ENCODE data around the gene FBXO42.
A peak's percentile ranks its signal among the peaks of the same experiment; 100 is the strongest.
"Not testable (repeated sequence)": the region's sequence is repeated elsewhere in the genome, so short reads cannot be mapped to it uniquely, and the experiment has no call there.

Gene FBXO42

GRCh38 chr1:16222716-16223115 lies 129.6 kb downstream of the FBXO42 start:
- DNase-seq (ENCODE audit: low read depth in 3 of 3), result not testable (repeated sequence)

- DNase-seq (ENCODE audit: low read depth in 3 of 3), result no peak
Observed at GRCh38 chr1:16221499-16221898, 130.8 kb downstream of the FBXO42 start.

- no peak for DNase-seq (ENCODE audit: low read depth in 3 of 3)
Observed at GRCh38 chr1:16219968-16220500, 132.2 kb downstream of the FBXO42 start.

- DNase-seq (ENCODE audit: low read depth in 3 of 3), result no peak
Observed at GRCh38 chr1:16218674-16219071, 133.6 kb downstream of the FBXO42 start.

- DNase-seq (ENCODE audit: low read depth in 3 of 3), result no peak
Observed at GRCh38 chr1:16218014-16218673, 134.1 kb downstream of the FBXO42 start.

GRCh38 chr1:16217061-16217785 lies 135.1 kb downstream of the FBXO42 start:
- peak; percentile 85 to 90 (median 90) for DNase-seq (ENCODE audit: low read depth in 3 of 3)

- no peak for DNase-seq (ENCODE audit: low read depth in 3 of 3)
Observed at GRCh38 chr1:16215882-16216753, 136.2 kb downstream of the FBXO42 start.

- not testable (repeated sequence) for DNase-seq (ENCODE audit: low read depth in 3 of 3)
Observed at GRCh38 chr1:16215240-16215639, 137.0 kb downstream of the FBXO42 start.

GRCh38 chr1:16213544-16213943 lies 138.7 kb downstream of the FBXO42 start:
- DNase-seq (ENCODE audit: low read depth in 3 of 3), result not testable (repeated sequence)

GRCh38 chr1:16213013-16213412 lies 139.3 kb downstream of the FBXO42 start:
- no peak for DNase-seq (ENCODE audit: low read depth in 3 of 3)

- no peak for DNase-seq (ENCODE audit: low read depth in 3 of 3)
Observed at GRCh38 chr1:16212251-16212961, 139.9 kb downstream of the FBXO42 start, which contains the start of gene ARHGEF19. Gene ARHGEF19 (minus strand): TSS chr1:16212652. CDS start chr1:16209054, 3,598 bp downstream.

- DNase-seq (ENCODE audit: low read depth in 3 of 3), result no peak
Observed at GRCh38 chr1:16211824-16212223, 140.5 kb downstream of the FBXO42 start.

GRCh38 chr1:16210581-16210980 lies 141.7 kb downstream of the FBXO42 start:
- no peak for DNase-seq (ENCODE audit: low read depth in 3 of 3)

- no peak for DNase-seq (ENCODE audit: low read depth in 3 of 3)
Observed at GRCh38 chr1:16209847-16210407, 142.4 kb downstream of the FBXO42 start.

- DNase-seq (ENCODE audit: low read depth in 3 of 3), result no peak
Observed at GRCh38 chr1:16209132-16209846, 143.0 kb downstream of the FBXO42 start.

GRCh38 chr1:16208270-16208987 lies 143.9 kb downstream of the FBXO42 start:
- no peak for DNase-seq (ENCODE audit: low read depth in 3 of 3)

GRCh38 chr1:16207318-16208269 lies 144.7 kb downstream of the FBXO42 start:
- no peak for DNase-seq (ENCODE audit: low read depth in 3 of 3)

- peak; percentile 83 to 90 (median 86) for DNase-seq (ENCODE audit: low read depth in 3 of 3)
Observed at GRCh38 chr1:16206547-16207317, 145.5 kb downstream of the FBXO42 start.
